ENCODE results near the gene NPPB.

The NPPB gene

GRCh38 chr1:11872545-11872944, 13.8 kb upstream of the NPPB start:
- Histone ChIP-seq H3K9me3 (ENCODE audit: insufficient read depth, low read length) (no peaks in the 10 kb centered on the region), H3K9ac (ENCODE audit: low read length) (no peak overlapping the region), H3K9me2 (replicated peaks; ENCODE audit: insufficient read depth, low read length) (no peaks in the 10 kb centered on the region), H3K27me3 (ENCODE audit: low read length) (no peaks in the 10 kb centered on the region), H3K4me3 (ENCODE audit: insufficient read depth, low read length, poor library complexity, severe bottlenecking) (no peak overlapping the region), H2AFZ (ENCODE audit: low read depth, low read length, severe bottlenecking) (no peak overlapping the region), H3F3A (ENCODE audit: insufficient read depth) (no peaks in the 10 kb centered on the region), H3K36me3 (ENCODE audit: low read length) (no peaks in the 10 kb centered on the region), H3K27ac (ENCODE audit: low read depth, low read length) (no peak overlapping the region), H3K79me2 (ENCODE audit: insufficient read depth, low read length) (no peaks in the 10 kb centered on the region), H4K20me1 (ENCODE audit: low read depth, low read length) (no peaks in the 10 kb centered on the region), H3K4me2 (ENCODE audit: low read depth, low read length, poor library complexity, severe bottlenecking) (no peak overlapping the region)
- no peak for TF ChIP-seq EZH2phosphoT487 (conservative IDR thresholded peaks at IDR 0.05; ENCODE audit: low read length)
- TF ChIP-seq, protein P1, sequence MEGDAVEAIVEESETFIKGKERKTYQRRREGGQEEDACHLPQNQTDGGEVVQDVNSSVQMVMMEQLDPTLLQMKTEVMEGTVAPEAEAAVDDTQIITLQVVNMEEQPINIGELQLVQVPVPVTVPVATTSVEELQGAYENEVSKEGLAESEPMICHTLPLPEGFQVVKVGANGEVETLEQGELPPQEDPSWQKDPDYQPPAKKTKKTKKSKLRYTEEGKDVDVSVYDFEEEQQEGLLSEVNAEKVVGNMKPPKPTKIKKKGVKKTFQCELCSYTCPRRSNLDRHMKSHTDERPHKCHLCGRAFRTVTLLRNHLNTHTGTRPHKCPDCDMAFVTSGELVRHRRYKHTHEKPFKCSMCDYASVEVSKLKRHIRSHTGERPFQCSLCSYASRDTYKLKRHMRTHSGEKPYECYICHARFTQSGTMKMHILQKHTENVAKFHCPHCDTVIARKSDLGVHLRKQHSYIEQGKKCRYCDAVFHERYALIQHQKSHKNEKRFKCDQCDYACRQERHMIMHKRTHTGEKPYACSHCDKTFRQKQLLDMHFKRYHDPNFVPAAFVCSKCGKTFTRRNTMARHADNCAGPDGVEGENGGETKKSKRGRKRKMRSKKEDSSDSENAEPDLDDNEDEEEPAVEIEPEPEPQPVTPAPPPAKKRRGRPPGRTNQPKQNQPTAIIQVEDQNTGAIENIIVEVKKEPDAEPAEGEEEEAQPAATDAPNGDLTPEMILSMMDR (IDR thresholded peaks at IDR 0.05; ENCODE audit: insufficient read depth, low read length, poor library complexity, severe bottlenecking), result no peak

- Histone ChIP-seq H3K4me2 (ENCODE audit: low read depth, low read length, poor library complexity, severe bottlenecking) (no peak overlapping the region), H3K9me3 (ENCODE audit: insufficient read depth, low read length) (no peaks in the 10 kb centered on the region)
Observed at GRCh38 chr1:11869650-11870207, 11.0 kb upstream of the NPPB start.

GRCh38 chr1:11869104-11869503, 10.4 kb upstream of the NPPB start:
- Histone ChIP-seq H3K79me2 (ENCODE audit: insufficient read depth, low read length) (no peaks in the 10 kb centered on the region), H3F3A (ENCODE audit: insufficient read depth) (no peaks in the 10 kb centered on the region), H2AFZ (ENCODE audit: low read depth, low read length, severe bottlenecking) (no peak overlapping the region), H3K9me2 (replicated peaks; ENCODE audit: insufficient read depth, low read length) (no peaks in the 10 kb centered on the region), H3K27ac (ENCODE audit: low read depth, low read length) (no peak overlapping the region), H3K9ac (ENCODE audit: low read length) (no peak overlapping the region), H3K27me3 (ENCODE audit: low read length) (no peaks in the 10 kb centered on the region), H3K9me3 (ENCODE audit: insufficient read depth, low read length) (no peaks in the 10 kb centered on the region), H3K4me2 (ENCODE audit: low read depth, low read length, poor library complexity, severe bottlenecking) (no peak overlapping the region), H3K4me3 (ENCODE audit: insufficient read depth, low read length, poor library complexity, severe bottlenecking) (no peak overlapping the region), H3K36me3 (ENCODE audit: low read length) (no peaks in the 10 kb centered on the region), H4K20me1 (ENCODE audit: low read depth, low read length) (no peaks in the 10 kb centered on the region)
- TF ChIP-seq, protein P1 (IDR thresholded peaks at IDR 0.05; ENCODE audit: insufficient read depth, low read length, poor library complexity, severe bottlenecking), result no peak
- no peak for TF ChIP-seq EZH2phosphoT487 (conservative IDR thresholded peaks at IDR 0.05; ENCODE audit: low read length)

More at GRCh38 chr1:11869650-11870207, 11.0 kb upstream of the NPPB start:
- Histone ChIP-seq H3K27ac (ENCODE audit: low read depth, low read length) (no peak overlapping the region), H2AFZ (ENCODE audit: low read depth, low read length, severe bottlenecking) (no peak overlapping the region), H3F3A (ENCODE audit: insufficient read depth) (no peaks in the 10 kb centered on the region), H3K27me3 (ENCODE audit: low read length) (no peaks in the 10 kb centered on the region), H3K79me2 (ENCODE audit: insufficient read depth, low read length) (no peaks in the 10 kb centered on the region), H4K20me1 (ENCODE audit: low read depth, low read length) (no peaks in the 10 kb centered on the region), H3K36me3 (ENCODE audit: low read length) (no peaks in the 10 kb centered on the region), H3K9me2 (replicated peaks; ENCODE audit: insufficient read depth, low read length) (no peaks in the 10 kb centered on the region), H3K9ac (ENCODE audit: low read length) (no peak overlapping the region), H3K4me3 (ENCODE audit: insufficient read depth, low read length, poor library complexity, severe bottlenecking) (no peak overlapping the region)
- TF ChIP-seq, protein P1 (IDR thresholded peaks at IDR 0.05; ENCODE audit: insufficient read depth, low read length, poor library complexity, severe bottlenecking), result no peak
- TF ChIP-seq EZH2phosphoT487 (conservative IDR thresholded peaks at IDR 0.05; ENCODE audit: low read length), result no peak
